ENCODE measurements around the gene SULF2. TPM values are rescaled to one million over a fixed set of nuclear protein-coding genes. Genes with fewer than 3 reads are reported as not detected.

The SULF2 gene
- total and polyA plus RNA-seq, 2 of the 13 experiments (the other 11 are each of a cell fraction or from before 2014, with no cell fraction given): 7.2 to 50.9 TPM

GRCh38 chr20:47665221-47665991 lies 119.9 kb downstream of the SULF2 start:
- no peaks in the 10 kb centered on the region for H3K79me2 ChIP-seq (ENCODE audit: insufficient read depth, low read length)
- H3K27ac ChIP-seq (ENCODE audit: extremely low read length, insufficient read depth, low read length): no peak overlapping the region
- H4K20me1 ChIP-seq (ENCODE audit: insufficient read depth, low read length): no peaks in the 10 kb centered on the region
- intact Hi-C loops (cut with micrococcal nuclease; ENCODE audit: unreplicated experiment): no loop called here
- peaks cover 3 to 11% of the 10 kb centered on the region in 2 experiments; a peak in 1 of 5 replicates for H3K36me3 ChIP-seq (replicated peaks in 1 of 2; ENCODE audit: control insufficient read depth in 1 of 2, insufficient read depth in 2 of 2, low read length in 2 of 2)
- ChIA-PET POLR2A (no interaction called here), CTCF (ENCODE audit: low intra/inter-chr PET ratio, low total read pairs) (interaction anchor here (1.9 kb wide), 1 partner anchor 11 kb away, joined by 5 read pairs; no protein-coding TSS in a partner anchor)
- H3K9me3 ChIP-seq (ENCODE audit: low read length): no peaks in the 10 kb centered on the region
- BruUV-seq (replicated peaks): no TSS peak
- H3K27me3 ChIP-seq (ENCODE audit: control insufficient read depth in 1 of 2, insufficient read depth in 2 of 2, low read length in 2 of 2): no peaks in the 10 kb centered on the region
- no peak overlapping the region for H3K9ac ChIP-seq (ENCODE audit: insufficient read depth, low read depth, low read length)
- peaks cover 31% of the 10 kb centered on the region for H3K4me1 ChIP-seq (ENCODE audit: insufficient read depth, low read length)
- H3K4me2 ChIP-seq (ENCODE audit: low read depth, low read length): no peak overlapping the region
- DNase-seq (ENCODE audit: low spot score) (no peak), ATAC-seq (no peak), FAIRE-seq (no peak)
- no peak overlapping the region for H2AFZ ChIP-seq (ENCODE audit: low read length)
- TF ChIP-seq NKX3-1 (CRISPR knock-in tag; IDR thresholded peaks at IDR 0.05) (no peak), SETDB1 (CRISPR knock-in tag; IDR thresholded peaks at IDR 0.05; ENCODE audit: borderline replicate concordance) (no peak), AGO2 (optimal IDR thresholded peaks at IDR 0.05; ENCODE audit: low read depth, low read length) (peak; percentile 43), NR0B2 (CRISPR knock-in tag; IDR thresholded peaks at IDR 0.05) (0 out of 2 replicates have a peak, but pooled peaks have one; percentile 21), ZNF850 (CRISPR knock-in tag; conservative IDR thresholded peaks at IDR 0.05) (no peak), MXI1 (IDR thresholded peaks at IDR 0.05; ENCODE audit: borderline replicate concordance, low read depth, low read length) (no peak), NFE2 (CRISPR knock-in tag; IDR thresholded peaks at IDR 0.05) (peak; percentile 12; the same call in 1 of the 2 replicates), PHF5A (CRISPR knock-in tag; IDR thresholded peaks at IDR 0.05; ENCODE audit: low read depth, unreplicated experiment) (no peak), POLR2G (IDR thresholded peaks at IDR 0.05; ENCODE audit: low read depth, low read length) (peak; percentile 40; the same call in 1 of the 2 replicates), GATAD1 (CRISPR knock-in tag; IDR thresholded peaks at IDR 0.05) (no peak), ZEB1 (IDR thresholded peaks at IDR 0.05; ENCODE audit: insufficient replicate concordance, low read depth) (no peak), ZBTB4 (CRISPR knock-in tag; IDR thresholded peaks at IDR 0.05; ENCODE audit: borderline replicate concordance) (no peak), ZNF660 (CRISPR knock-in tag; IDR thresholded peaks at IDR 0.05; ENCODE audit: borderline replicate concordance, low read depth) (no peak), THAP8 (CRISPR knock-in tag; IDR thresholded peaks at IDR 0.05; ENCODE audit: borderline replicate concordance) (no peak), ZBTB38 (CRISPR knock-in tag; IDR thresholded peaks at IDR 0.05) (no peak)
- in situ Hi-C loops (cut with HindIII; ENCODE audit: extremely low pct_ligation_motif_present, low pct_unique_long_range_greater_than_20kb): no loop called here
- H3K4me3 ChIP-seq (replicated peaks in 1 of 3; ENCODE audit: insufficient read depth in 1 of 3, low read depth in 2 of 3, low read length in 3 of 3): no peak overlapping the region
- WGBS (ENCODE audit: low lambda C conversion rate): 93% methylated on average over 27 of the region's 27 CpGs

Data from HepG2 (cell line).